Measurements from ENCODE around the gene ETFBKMT. TPM values are rescaled to one million over a fixed set of nuclear protein-coding genes. Genes with fewer than 3 reads are reported as not detected.

Gene ETFBKMT
- total RNA-seq, 1 experiment from 2014 or later = 1.6 TPM

DNA sequence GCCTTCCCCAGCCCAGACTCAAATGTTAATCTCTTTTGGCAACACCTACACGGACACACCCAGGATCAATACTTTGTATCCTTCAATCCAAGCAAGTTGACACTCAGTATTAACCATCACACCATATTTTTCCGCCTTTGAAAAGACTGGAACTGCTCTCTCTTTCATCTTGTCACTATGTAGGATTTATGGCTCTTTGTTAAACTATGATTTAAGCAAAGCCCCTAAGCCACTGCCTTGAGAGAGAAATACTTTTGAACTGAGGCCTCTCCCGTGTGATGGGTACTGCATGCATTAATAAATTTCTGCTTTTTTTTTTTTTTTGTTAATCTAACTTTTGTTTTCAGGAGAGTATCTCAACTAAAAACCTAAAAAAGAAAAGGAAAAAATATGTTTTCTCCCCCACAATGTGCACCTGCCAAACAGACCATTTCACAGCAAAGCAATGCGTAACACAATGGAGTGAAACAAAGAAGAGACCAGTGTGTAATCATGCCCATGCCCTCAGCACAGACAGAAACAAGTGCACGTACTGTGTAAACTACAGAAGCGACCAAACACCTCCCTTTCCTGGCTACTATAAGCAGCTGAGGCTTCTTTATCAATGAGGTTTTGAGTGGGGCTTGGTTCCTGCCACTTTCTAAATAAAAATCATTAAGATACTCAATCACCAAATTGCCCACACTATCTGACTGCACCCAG is 28.3 kb upstream of the ETFBKMT start:
- no peak overlapping the region for H3K27ac Mint-ChIP-seq (ENCODE audit: unreplicated experiment)
- Histone ChIP-seq H3K36me3 (ENCODE audit: control insufficient read depth, insufficient read depth, low read length) (no peaks in the 10 kb centered on the region), H3K9me3 (no peaks in the 10 kb centered on the region), H3K4me1 (no peaks in the 10 kb centered on the region), H3K27me3 (replicated peaks; ENCODE audit: control insufficient read depth, insufficient read depth, low read length) (no peaks in the 10 kb centered on the region), H3K4me3 (ENCODE audit: low read depth, low read length) (no peak overlapping the region)
- H3K27me3 Mint-ChIP-seq (ENCODE audit: insufficient read depth, unreplicated experiment) = no peaks in the 10 kb centered on the region
- ChIA-PET POLR2A (no interaction called here), CTCF (no interaction called here)
- peaks cover 14% of the 10 kb centered on the region for H3K4me1 Mint-ChIP-seq (ENCODE audit: low read depth, unreplicated experiment)
- intact Hi-C loops (cut with micrococcal nuclease; ENCODE audit: unreplicated experiment) = no loop called here
- H3K36me3 Mint-ChIP-seq (ENCODE audit: insufficient read depth, unreplicated experiment) = no peaks in the 10 kb centered on the region
- DNase-seq = peak in 1 of 2 experiments; percentile 1
- no peak overlapping the region for H3K4me3 Mint-ChIP-seq (ENCODE audit: unreplicated experiment)
- BruUV-seq (replicated peaks) = no TSS peak
- H3K9me3 Mint-ChIP-seq (ENCODE audit: unreplicated experiment) = no peaks in the 10 kb centered on the region
- TF ChIP-seq, protein P1, sequence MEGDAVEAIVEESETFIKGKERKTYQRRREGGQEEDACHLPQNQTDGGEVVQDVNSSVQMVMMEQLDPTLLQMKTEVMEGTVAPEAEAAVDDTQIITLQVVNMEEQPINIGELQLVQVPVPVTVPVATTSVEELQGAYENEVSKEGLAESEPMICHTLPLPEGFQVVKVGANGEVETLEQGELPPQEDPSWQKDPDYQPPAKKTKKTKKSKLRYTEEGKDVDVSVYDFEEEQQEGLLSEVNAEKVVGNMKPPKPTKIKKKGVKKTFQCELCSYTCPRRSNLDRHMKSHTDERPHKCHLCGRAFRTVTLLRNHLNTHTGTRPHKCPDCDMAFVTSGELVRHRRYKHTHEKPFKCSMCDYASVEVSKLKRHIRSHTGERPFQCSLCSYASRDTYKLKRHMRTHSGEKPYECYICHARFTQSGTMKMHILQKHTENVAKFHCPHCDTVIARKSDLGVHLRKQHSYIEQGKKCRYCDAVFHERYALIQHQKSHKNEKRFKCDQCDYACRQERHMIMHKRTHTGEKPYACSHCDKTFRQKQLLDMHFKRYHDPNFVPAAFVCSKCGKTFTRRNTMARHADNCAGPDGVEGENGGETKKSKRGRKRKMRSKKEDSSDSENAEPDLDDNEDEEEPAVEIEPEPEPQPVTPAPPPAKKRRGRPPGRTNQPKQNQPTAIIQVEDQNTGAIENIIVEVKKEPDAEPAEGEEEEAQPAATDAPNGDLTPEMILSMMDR (IDR thresholded peaks at IDR 0.05; ENCODE audit: insufficient read depth in 1 of 2, low read depth in 1 of 2, low read length in 1 of 2, severe bottlenecking in 1 of 2, unreplicated experiment in 1 of 2) = no peak

DNA sequence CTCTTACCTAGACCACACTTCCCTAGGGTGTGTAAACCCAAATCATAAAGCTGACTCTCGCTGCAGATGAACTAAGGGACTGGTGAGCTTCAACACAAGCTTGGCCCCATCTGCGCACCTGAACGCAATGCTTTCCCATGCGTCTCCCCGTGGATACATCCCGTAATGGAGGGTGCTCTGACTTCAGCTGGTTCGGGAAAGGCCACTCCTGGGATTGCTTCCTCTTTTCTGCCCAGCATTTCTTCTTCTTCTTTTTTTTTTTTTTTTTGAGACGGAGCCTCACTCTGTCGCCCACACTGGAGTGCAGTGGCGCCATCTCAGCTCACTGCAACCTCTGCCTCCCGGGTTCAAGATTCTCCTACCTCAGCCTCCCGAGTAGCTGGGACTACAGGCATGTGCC is 27.7 kb upstream of the ETFBKMT start:
- Histone ChIP-seq H3K36me3 (ENCODE audit: control insufficient read depth, insufficient read depth, low read length) (no peaks in the 10 kb centered on the region), H3K9me3 (no peaks in the 10 kb centered on the region), H3K27me3 (replicated peaks; ENCODE audit: control insufficient read depth, insufficient read depth, low read length) (no peaks in the 10 kb centered on the region), H3K4me1 (no peaks in the 10 kb centered on the region), H3K4me3 (ENCODE audit: low read depth, low read length) (no peak overlapping the region)
- CTCF ChIA-PET = interaction anchor here (0.6 kb wide), 1 partner anchor 229 kb away, joined by 3 read pairs; no protein-coding TSS in a partner anchor
- Mint-ChIP-seq H3K9me3 (ENCODE audit: unreplicated experiment) (no peaks in the 10 kb centered on the region), H3K27me3 (ENCODE audit: insufficient read depth, unreplicated experiment) (no peaks in the 10 kb centered on the region), H3K4me1 (ENCODE audit: low read depth, unreplicated experiment) (peaks cover 20% of the 10 kb centered on the region), H3K27ac (ENCODE audit: unreplicated experiment) (no peak overlapping the region), H3K36me3 (ENCODE audit: insufficient read depth, unreplicated experiment) (peaks cover 5% of the 10 kb centered on the region), H3K4me3 (ENCODE audit: unreplicated experiment) (no peak overlapping the region)
- intact Hi-C loops (cut with micrococcal nuclease; ENCODE audit: unreplicated experiment) = no loop called here
- BruUV-seq (replicated peaks) = no TSS peak
- TF ChIP-seq, protein P1 (IDR thresholded peaks at IDR 0.05; ENCODE audit: insufficient read depth in 1 of 2, low read depth in 1 of 2, low read length in 1 of 2, severe bottlenecking in 1 of 2, unreplicated experiment in 1 of 2) = no peak
- POLR2A ChIA-PET = no interaction called here
- DNase-seq = peak in 1 of 2 experiments; percentile 23

DNA sequence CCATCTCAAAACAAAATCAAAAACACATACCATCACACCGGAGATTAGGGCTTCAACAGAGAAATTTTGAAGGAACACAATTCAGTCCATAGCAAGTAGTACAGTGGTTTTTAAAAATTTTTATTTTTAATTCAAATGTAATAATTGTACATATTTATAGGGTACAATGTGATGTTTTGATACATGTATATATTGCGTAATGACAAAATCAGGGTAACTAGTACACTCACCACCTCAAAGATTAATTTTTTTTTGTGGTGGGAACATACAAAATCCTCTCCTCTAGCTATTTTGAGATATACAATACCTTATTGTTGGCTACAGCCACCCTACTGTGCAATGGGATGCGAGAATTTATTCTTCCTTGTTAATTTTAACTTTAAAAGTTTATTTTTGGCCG is 26.0 kb upstream of the ETFBKMT start:
- intact Hi-C loops (cut with micrococcal nuclease; ENCODE audit: unreplicated experiment) = no loop called here
- no peaks in the 10 kb centered on the region for H3K27me3 ChIP-seq (replicated peaks; ENCODE audit: control insufficient read depth, insufficient read depth, low read length)
- no peak for DNase-seq
- no peaks in the 10 kb centered on the region for H3K9me3 ChIP-seq
- peaks cover 20% of the 10 kb centered on the region for H3K4me1 Mint-ChIP-seq (ENCODE audit: low read depth, unreplicated experiment)
- peaks cover 6% of the 10 kb centered on the region for H3K36me3 Mint-ChIP-seq (ENCODE audit: insufficient read depth, unreplicated experiment)
- no peak overlapping the region for H3K27ac Mint-ChIP-seq (ENCODE audit: unreplicated experiment)
- ChIA-PET POLR2A (no interaction called here), CTCF (interaction anchor here (1.5 kb wide), 1 partner anchor 230 kb away, joined by 6 read pairs; no protein-coding TSS in a partner anchor)
- TF ChIP-seq, protein P1 (IDR thresholded peaks at IDR 0.05; ENCODE audit: insufficient read depth in 1 of 2, low read depth in 1 of 2, low read length in 1 of 2, severe bottlenecking in 1 of 2, unreplicated experiment in 1 of 2) = no peak
- no peaks in the 10 kb centered on the region for H3K4me1 ChIP-seq
- H3K4me3 Mint-ChIP-seq (ENCODE audit: unreplicated experiment) = no peak overlapping the region
- H3K27me3 Mint-ChIP-seq (ENCODE audit: insufficient read depth, unreplicated experiment) = no peaks in the 10 kb centered on the region
- no peak overlapping the region for H3K4me3 ChIP-seq (ENCODE audit: low read depth, low read length)
- no TSS peak for BruUV-seq (replicated peaks)
- no peaks in the 10 kb centered on the region for H3K36me3 ChIP-seq (ENCODE audit: control insufficient read depth, insufficient read depth, low read length)
- no peaks in the 10 kb centered on the region for H3K9me3 Mint-ChIP-seq (ENCODE audit: unreplicated experiment)

Data from Caco-2 (cell line).